Karpas-422 (cell line): ENCODE measurements around the gene ATP8B1. TPM values are rescaled to one million over a fixed set of nuclear protein-coding genes. Genes with fewer than 3 reads are reported as not detected.

Experiments
- DNase-seq: peaks from one replicate; pipeline ENCODE4 v3.0.0-alpha.2; 2015
- H2AFZ ChIP-seq: fragments of 200-600 bp; sonication (generic); 2 replicates; pipeline ENCODE4 v1.6.1; 2014; ENCODE audit warnings: antibody characterized with exemption, low read length, mixed read lengths
- H3K27ac ChIP-seq: fragments of 200-600 bp; sonication (generic); 2 replicates; pipeline ENCODE4 v1.5.1; 2014; ENCODE audit warnings: mild to moderate bottlenecking, low read length, moderate library complexity
- H3K27me3 ChIP-seq: fragments of 200-600 bp; sonication (generic); 2 replicates; pipeline ENCODE4 v1.6.1; 2014; ENCODE audit warnings: low read length, mixed read lengths
- H3K36me3 ChIP-seq: fragments of 200-600 bp; sonication (generic); 2 replicates; pipeline ENCODE4 v1.6.1; 2014; ENCODE audit warnings: low read length, mixed read lengths; ENCODE audit not compliant: insufficient read depth
- H3K4me1 ChIP-seq: fragments of 200-600 bp; sonication (generic); 2 replicates; pipeline ENCODE4 v1.6.1; 2014; ENCODE audit warnings: mild to moderate bottlenecking, low read length, mixed read lengths
- H3K4me2 ChIP-seq: fragments of 200-600 bp; sonication (generic); 2 replicates; pipeline ENCODE4 v1.6.1; 2014; ENCODE audit warnings: low read length, low read depth, mild to moderate bottlenecking; ENCODE audit not compliant: poor library complexity, severe bottlenecking
- H3K4me3 ChIP-seq: fragments of 200-600 bp; sonication (generic); 2 replicates; pipeline ENCODE4 v1.5.1; 2014; ENCODE audit warnings: mild to moderate bottlenecking, antibody characterized with exemption, low read length, mixed read lengths
- H3K79me2 ChIP-seq: fragments of 200-600 bp; sonication (generic); 2 replicates; pipeline ENCODE4 v1.6.1; 2014; ENCODE audit warnings: mild to moderate bottlenecking, low read length, mixed read lengths
- H3K9ac ChIP-seq: fragments of 200-600 bp; sonication (generic); 2 replicates; pipeline ENCODE4 v1.6.0; 2014; ENCODE audit warnings: low read length
- H3K9me2 ChIP-seq: fragments of 200-600 bp; sonication (generic), shearing (Covaris generic); replicated peaks from 2 replicates; pipeline ENCODE4 v1.6.0; 2014; ENCODE audit warnings: mild to moderate bottlenecking, low read length, moderate library complexity; ENCODE audit not compliant: insufficient read depth
- H3K9me3 ChIP-seq: fragments of 300-700, 200-600 bp; sonication (generic); 2 replicates; pipeline ENCODE4 v1.6.1; 2014; ENCODE audit warnings: low read length, mixed read lengths
- H4K20me1 ChIP-seq: fragments of 200-600 bp; sonication (generic); 2 replicates; pipeline ENCODE4 v1.6.1; 2014; ENCODE audit warnings: mild to moderate bottlenecking, antibody characterized with exemption, low read length, low read depth; ENCODE audit not compliant: insufficient read depth
- total RNA-seq: library from RNA; depleted of rRNA; stranded (reverse); fragments of >200 nt; shearing (Covaris generic); gene quantifications from 2 replicates; pipeline ENCODE4 v1.2.3, GENCODE V29; 2014; ENCODE audit warnings: low replicate concordance

Gene ATP8B1
- total RNA-seq, 1 experiment from 2014 or later = not detected

DNA sequence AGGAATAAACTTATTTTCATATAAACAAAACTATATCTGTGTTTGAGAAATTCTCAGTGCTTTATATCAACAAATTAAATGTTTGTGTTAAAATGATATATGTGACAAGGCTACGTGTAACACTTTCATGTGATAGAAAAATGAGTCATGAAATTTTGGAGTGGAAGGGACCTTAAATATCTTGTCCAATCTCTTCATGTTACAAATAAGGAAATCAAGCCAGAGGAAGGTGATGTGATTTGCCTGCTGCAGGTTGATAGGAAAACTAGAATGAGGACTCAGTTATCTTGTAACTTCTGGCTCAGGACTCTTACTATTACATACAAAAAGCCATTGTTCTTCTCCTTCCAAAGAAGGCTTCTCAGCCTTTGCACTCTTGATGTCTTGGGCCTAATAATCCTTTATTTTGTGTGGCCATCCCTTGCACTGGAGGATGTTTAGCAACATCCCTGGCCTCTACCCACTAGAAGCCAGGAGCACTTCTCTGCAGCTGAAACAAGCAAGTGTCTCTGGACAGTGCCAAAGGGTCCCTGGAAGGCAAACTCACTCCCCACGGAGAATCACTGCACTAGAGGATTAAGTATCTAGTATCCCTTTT, 138.4 kb downstream of the ATP8B1 start:
- peaks cover 21% of the 10 kb centered on the region for H4K20me1 ChIP-seq
- H3K4me2 ChIP-seq = no peak overlapping the region
- H2AFZ ChIP-seq = no peak overlapping the region
- H3K27me3 ChIP-seq = no peaks in the 10 kb centered on the region
- no peaks in the 10 kb centered on the region for H3K9me2 ChIP-seq
- H3K9me3 ChIP-seq = peaks cover 2% of the 10 kb centered on the region; the same call in 1 of the 2 replicates
- peaks cover 15% of the 10 kb centered on the region for H3K4me1 ChIP-seq
- no peak overlapping the region for H3K27ac ChIP-seq
- no peak for DNase-seq
- no peak overlapping the region for H3K4me3 ChIP-seq
- H3K79me2 ChIP-seq = peaks cover 49% of the 10 kb centered on the region
- 0 out of 2 replicates have a peak, but pooled peaks cover 4% of the 10 kb centered on the region for H3K36me3 ChIP-seq
- H3K9ac ChIP-seq = no peak overlapping the region

DNA sequence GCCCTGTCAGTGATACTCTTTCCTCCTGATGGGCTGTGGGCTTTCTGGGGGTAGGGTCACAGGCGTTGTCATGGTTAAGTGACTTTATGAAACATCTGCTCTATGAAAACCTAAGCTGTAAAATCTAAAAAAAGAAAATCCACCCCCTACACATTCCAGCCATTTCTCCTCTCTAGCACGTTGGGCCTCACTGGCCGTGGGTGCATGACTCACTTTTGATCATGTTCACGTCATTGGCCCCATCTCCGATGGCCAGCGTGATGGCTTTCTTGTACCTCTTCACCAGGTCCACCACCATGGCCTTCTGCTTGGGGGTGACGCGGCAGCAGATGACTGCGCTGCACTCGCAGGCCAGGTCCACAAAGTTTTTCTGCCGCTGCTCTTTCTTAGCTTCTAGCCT, 142.2 kb downstream of the ATP8B1 start:
- Histone ChIP-seq H3K4me1 (peaks cover 3% of the 10 kb centered on the region; the same call in 1 of the 2 replicates), H4K20me1 (peaks cover 15% of the 10 kb centered on the region), H3K4me3 (no peak overlapping the region), H3K36me3 (no peaks in the 10 kb centered on the region), H3K27ac (no peak overlapping the region), H3K79me2 (peaks cover 50% of the 10 kb centered on the region), H3K9me2 (no peaks in the 10 kb centered on the region), H3K9ac (no peak overlapping the region), H3K9me3 (no peaks in the 10 kb centered on the region; the same call in 1 of the 2 replicates), H3K4me2 (no peak overlapping the region), H2AFZ (no peak overlapping the region), H3K27me3 (no peaks in the 10 kb centered on the region)
- no peak for DNase-seq

DNA sequence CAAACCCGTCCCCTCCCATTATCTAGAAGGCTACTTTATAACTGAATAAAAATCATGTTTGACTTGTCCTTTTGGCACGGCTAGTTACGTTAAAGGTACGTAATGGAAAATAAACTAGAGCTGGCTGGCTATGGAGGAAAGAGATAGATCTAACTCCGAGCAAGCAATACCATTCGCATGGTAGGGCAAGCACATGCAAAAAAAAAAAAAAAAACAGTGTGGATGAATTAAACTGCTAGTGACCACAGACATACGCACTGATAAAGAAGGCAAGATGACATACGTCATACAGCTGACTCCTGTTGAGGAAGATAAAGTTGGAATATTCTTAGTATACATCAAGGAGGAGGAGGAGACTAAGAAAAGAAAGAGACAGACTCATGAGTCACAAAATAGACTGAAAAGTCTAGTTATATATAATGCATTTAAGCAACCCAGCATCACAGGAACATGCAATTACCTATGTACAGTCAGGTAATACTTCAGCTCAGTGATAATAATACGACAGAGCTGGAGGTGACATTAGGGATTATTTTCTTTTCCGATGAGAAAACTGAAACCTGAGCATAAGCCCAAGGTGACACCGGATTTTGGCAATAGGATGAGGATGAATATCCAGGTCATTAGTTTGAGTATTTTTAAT, 143.5 kb downstream of the ATP8B1 start:
- no peak overlapping the region for H3K9ac ChIP-seq
- H3K27me3 ChIP-seq = no peaks in the 10 kb centered on the region
- H3K27ac ChIP-seq = no peak overlapping the region
- no peaks in the 10 kb centered on the region for H3K36me3 ChIP-seq
- no peaks in the 10 kb centered on the region for H3K9me2 ChIP-seq
- peaks cover 11% of the 10 kb centered on the region for H4K20me1 ChIP-seq
- H3K9me3 ChIP-seq = peaks cover 9% of the 10 kb centered on the region
- H3K4me1 ChIP-seq = peaks cover 2% of the 10 kb centered on the region; the same call in 1 of the 2 replicates
- no peak overlapping the region for H3K4me3 ChIP-seq
- no peak overlapping the region for H2AFZ ChIP-seq
- peaks cover 52% of the 10 kb centered on the region for H3K79me2 ChIP-seq
- DNase-seq = no peak
- no peak overlapping the region for H3K4me2 ChIP-seq

DNA sequence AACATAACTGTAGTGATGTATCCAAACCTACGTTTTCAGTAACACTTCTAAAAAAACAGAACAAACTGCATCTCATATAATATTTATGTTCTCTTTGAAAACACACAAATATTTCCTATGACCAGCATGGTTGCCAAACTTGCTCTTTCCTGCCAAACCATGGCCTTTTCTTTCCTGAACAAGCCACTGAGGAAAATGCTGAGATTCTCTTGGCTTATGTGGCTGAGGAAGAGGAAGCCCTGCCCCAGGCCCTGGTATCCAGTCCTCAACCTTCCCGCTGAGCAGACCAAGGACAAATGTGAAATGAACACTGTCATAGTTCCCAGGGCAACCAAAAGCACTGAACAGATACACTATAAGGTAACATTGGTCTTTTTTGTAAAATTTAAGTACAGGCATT, 145.6 kb downstream of the ATP8B1 start:
- no peak overlapping the region for H3K27ac ChIP-seq
- no peaks in the 10 kb centered on the region for H3K27me3 ChIP-seq
- peaks cover 52% of the 10 kb centered on the region for H3K79me2 ChIP-seq
- no peaks in the 10 kb centered on the region for H3K4me1 ChIP-seq
- H2AFZ ChIP-seq = no peak overlapping the region
- H3K9me2 ChIP-seq = no peaks in the 10 kb centered on the region
- no peak overlapping the region for H3K9ac ChIP-seq
- no peaks in the 10 kb centered on the region for H3K36me3 ChIP-seq
- DNase-seq = no peak
- peaks cover 12% of the 10 kb centered on the region for H3K9me3 ChIP-seq
- H3K4me2 ChIP-seq = no peak overlapping the region
- no peak overlapping the region for H3K4me3 ChIP-seq
- H4K20me1 ChIP-seq = no peaks in the 10 kb centered on the region; the same call in 1 of the 2 replicates

DNA sequence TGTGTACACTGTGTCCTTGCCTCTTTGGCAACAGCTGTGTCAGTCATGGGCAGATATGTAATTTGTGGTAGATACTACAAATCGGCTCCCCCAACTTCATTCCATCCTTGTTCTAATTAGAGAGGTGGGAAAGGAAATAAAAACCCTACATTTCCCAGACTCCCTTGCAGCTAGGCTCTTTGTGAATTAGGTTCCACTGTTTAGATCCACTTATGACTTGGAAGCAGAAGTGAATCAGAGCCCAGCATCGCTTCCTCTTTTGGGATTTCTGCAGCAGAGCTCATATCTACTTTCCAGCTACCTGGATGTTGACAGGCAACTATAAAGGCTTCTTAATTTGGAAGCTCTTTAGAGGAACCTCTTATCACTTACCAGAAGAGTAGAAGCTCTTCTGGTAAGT, 147.4 kb downstream of the ATP8B1 start:
- no peak overlapping the region for H3K9ac ChIP-seq
- peak; percentile 56 for DNase-seq
- H3K36me3 ChIP-seq = no peaks in the 10 kb centered on the region
- no peak overlapping the region for H2AFZ ChIP-seq
- no peaks in the 10 kb centered on the region for H4K20me1 ChIP-seq
- H3K4me3 ChIP-seq = no peak overlapping the region
- H3K27me3 ChIP-seq = no peaks in the 10 kb centered on the region
- H3K4me1 ChIP-seq = no peaks in the 10 kb centered on the region
- peaks cover 12% of the 10 kb centered on the region for H3K9me3 ChIP-seq
- no peak overlapping the region for H3K4me2 ChIP-seq
- H3K27ac ChIP-seq = no peak overlapping the region
- H3K79me2 ChIP-seq = peaks cover 62% of the 10 kb centered on the region
- no peaks in the 10 kb centered on the region for H3K9me2 ChIP-seq

DNA sequence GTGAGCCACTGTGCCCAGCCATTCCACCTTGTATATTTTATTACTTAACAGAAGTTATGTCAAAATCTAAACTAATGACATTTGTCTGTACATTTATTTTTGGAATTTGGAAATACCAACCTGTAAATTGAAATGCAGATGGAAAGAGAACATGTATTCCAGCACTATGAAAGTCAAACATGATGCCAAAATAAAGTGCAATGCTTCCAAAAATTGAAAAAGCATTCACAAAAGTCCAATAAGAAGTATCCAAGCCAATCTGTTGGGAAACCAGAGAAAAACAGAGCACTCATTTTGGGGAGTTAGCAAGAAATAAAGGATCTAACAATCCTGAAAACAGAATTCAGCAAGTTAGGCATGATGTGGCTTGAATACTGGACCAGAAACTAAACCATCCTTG, 151.2 kb downstream of the ATP8B1 start:
- Histone ChIP-seq H3K9ac (no peak overlapping the region), H3K36me3 (no peaks in the 10 kb centered on the region), H2AFZ (no peak overlapping the region), H3K9me2 (no peaks in the 10 kb centered on the region), H3K27me3 (no peaks in the 10 kb centered on the region), H4K20me1 (no peaks in the 10 kb centered on the region), H3K4me3 (no peak overlapping the region), H3K79me2 (peaks cover 75% of the 10 kb centered on the region), H3K4me1 (no peaks in the 10 kb centered on the region), H3K4me2 (no peak overlapping the region), H3K27ac (no peak overlapping the region), H3K9me3 (peaks cover 12% of the 10 kb centered on the region)
- DNase-seq = no peak

DNA sequence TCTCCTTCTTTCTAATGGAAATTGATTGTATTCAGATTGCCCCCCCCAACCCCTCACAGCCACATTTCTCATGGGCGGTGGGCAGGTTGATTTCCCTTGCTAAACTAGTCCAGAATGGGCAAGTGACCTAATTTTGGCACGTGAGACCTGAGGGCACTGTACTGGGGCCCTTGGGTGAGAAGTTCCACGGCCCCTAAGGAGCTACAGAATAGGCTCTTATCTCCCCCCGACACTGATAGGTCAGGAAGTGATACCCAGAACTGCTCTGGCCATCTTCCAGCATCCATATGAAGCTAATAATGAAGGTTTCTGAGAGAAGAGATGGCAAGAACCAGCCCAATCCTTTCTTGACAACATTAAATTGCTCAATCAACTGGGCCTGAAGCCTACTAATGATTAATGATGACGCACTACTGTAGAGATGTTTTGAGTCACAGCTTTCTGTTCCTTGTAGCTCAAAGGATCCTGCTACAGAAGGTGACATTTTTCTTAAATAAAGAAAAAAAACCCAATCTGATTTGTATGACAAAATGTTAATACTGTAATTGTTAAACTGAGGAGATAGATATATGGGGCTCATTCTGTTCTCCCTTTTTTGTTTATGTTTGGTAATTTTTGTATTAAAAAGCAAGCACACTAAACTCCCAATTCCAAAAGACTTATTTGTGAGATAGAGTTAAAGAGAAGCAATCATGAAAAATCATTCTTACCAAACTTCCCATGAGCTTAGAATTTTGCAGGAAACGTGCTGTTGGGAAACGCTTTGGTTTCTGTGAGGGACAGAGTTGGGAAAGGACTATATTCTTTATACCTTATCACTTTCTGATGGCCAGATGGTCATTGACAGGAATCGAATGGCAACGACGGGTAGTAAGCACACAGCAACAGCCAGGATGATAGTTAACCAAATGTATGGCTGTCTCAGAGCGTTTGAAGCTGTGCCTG, 153.3 kb downstream of the ATP8B1 start:
- H3K4me2 ChIP-seq = no peak overlapping the region
- no peak overlapping the region for H2AFZ ChIP-seq

DNA sequence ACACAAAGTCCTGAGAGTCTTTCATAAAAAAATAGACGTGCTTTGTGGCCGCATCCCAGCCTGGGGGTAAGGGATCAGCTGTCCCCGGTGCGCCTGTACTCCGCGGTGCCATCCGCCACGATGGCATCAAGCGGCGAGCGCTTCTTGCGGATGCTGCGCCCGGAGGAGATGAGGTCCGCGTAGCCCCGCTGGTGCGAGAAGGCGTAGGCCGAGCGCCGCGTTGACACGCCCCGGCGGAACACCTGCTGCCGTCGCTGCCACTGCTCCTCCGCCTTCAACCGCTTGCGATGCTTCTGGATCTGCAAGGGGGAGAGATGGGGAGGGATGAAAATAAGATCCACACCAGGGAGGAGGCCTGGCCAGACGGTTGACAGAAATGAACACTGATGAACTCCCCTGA, 154.7 kb downstream of the ATP8B1 start:
- H3K9ac ChIP-seq = no peak overlapping the region
- H3K9me2 ChIP-seq = no peaks in the 10 kb centered on the region
- H2AFZ ChIP-seq = no peak overlapping the region
- H3K4me2 ChIP-seq = no peak overlapping the region
- peaks cover 91% of the 10 kb centered on the region for H3K79me2 ChIP-seq
- H3K9me3 ChIP-seq = no peaks in the 10 kb centered on the region
- DNase-seq = no peak
- H3K4me3 ChIP-seq = no peak overlapping the region
- no peaks in the 10 kb centered on the region for H3K27me3 ChIP-seq
- no peaks in the 10 kb centered on the region for H3K36me3 ChIP-seq
- H3K4me1 ChIP-seq = no peaks in the 10 kb centered on the region
- no peak overlapping the region for H3K27ac ChIP-seq
- H4K20me1 ChIP-seq = no peaks in the 10 kb centered on the region

More for the DNA sequence above, 153.3 kb downstream of the ATP8B1 start:
- no peak overlapping the region for H3K4me3 ChIP-seq
- no peaks in the 10 kb centered on the region for H3K9me2 ChIP-seq
- DNase-seq = no peak
- no peaks in the 10 kb centered on the region for H3K36me3 ChIP-seq
- peaks cover 86% of the 10 kb centered on the region for H3K79me2 ChIP-seq
- no peak overlapping the region for H3K9ac ChIP-seq
- H3K27ac ChIP-seq = no peak overlapping the region
- peaks cover 4% of the 10 kb centered on the region; the same call in 1 of the 2 replicates for H3K9me3 ChIP-seq
- H3K27me3 ChIP-seq = no peaks in the 10 kb centered on the region
- no peaks in the 10 kb centered on the region for H4K20me1 ChIP-seq
- H3K4me1 ChIP-seq = no peaks in the 10 kb centered on the region
